Dendritic cell treated with granulocyte-macrophage colony-stimulating factor and Interleukin-4, amounts not matched to agents 40 ng/mL and 50 ng/mL, for 4 days (primary cell): ENCODE data around the gene PELI2.

Experiments
- H3K27ac Mint-ChIP-seq: one replicate; pipeline ENCODE4 v1.8.0; 2022; ENCODE audit warnings: mild to moderate bottlenecking, mixed read lengths
- H3K27me3 Mint-ChIP-seq: one replicate; pipeline ENCODE4 v1.8.0; 2022; ENCODE audit warnings: mild to moderate bottlenecking, mixed read lengths
- H3K36me3 Mint-ChIP-seq: one replicate; pipeline ENCODE4 v1.8.0; 2022; ENCODE audit warnings: low read depth, mixed read lengths
- H3K4me1 Mint-ChIP-seq: one replicate; pipeline ENCODE4 v1.8.0; 2022; ENCODE audit warnings: low read depth, mixed read lengths
- H3K4me3 Mint-ChIP-seq: one replicate; pipeline ENCODE4 v1.8.0; 2022; ENCODE audit warnings: mild to moderate bottlenecking, moderate library complexity, mixed read lengths
- H3K9me3 Mint-ChIP-seq: one replicate; pipeline ENCODE4 v1.8.0; 2022; ENCODE audit warnings: mixed read lengths
- intact Hi-C: fragments of 100-400 bp; cut with micrococcal nuclease; formaldehyde crosslinking; loops from one replicate; pipeline ENCODE4 v1.15.0; 2022

Gene PELI2

GRCh38 chr14:56102941-56103340 is 15.3 kb upstream of the PELI2 start:
- Mint-ChIP-seq H3K27me3 (no peaks in the 10 kb centered on the region), H3K9me3 (no peaks in the 10 kb centered on the region), H3K4me3 (no peak overlapping the region), H3K36me3 (no peaks in the 10 kb centered on the region), H3K4me1 (peaks cover 11% of the 10 kb centered on the region), H3K27ac (no peak overlapping the region)
- intact Hi-C loops = loop anchor here (10.0 kb wide), 1 partner anchor 248 kb away; no protein-coding TSS in a partner anchor

GRCh38 chr14:56107615-56108014 is 10.6 kb upstream of the PELI2 start:
- H3K27me3 Mint-ChIP-seq = no peaks in the 10 kb centered on the region
- peaks cover 6% of the 10 kb centered on the region for H3K4me1 Mint-ChIP-seq
- no peak overlapping the region for H3K4me3 Mint-ChIP-seq
- no peaks in the 10 kb centered on the region for H3K9me3 Mint-ChIP-seq
- intact Hi-C loops = loop anchor here (10.0 kb wide), 1 partner anchor 253 kb away; no protein-coding TSS in a partner anchor
- H3K36me3 Mint-ChIP-seq = no peaks in the 10 kb centered on the region
- no peak overlapping the region for H3K27ac Mint-ChIP-seq

DNA sequence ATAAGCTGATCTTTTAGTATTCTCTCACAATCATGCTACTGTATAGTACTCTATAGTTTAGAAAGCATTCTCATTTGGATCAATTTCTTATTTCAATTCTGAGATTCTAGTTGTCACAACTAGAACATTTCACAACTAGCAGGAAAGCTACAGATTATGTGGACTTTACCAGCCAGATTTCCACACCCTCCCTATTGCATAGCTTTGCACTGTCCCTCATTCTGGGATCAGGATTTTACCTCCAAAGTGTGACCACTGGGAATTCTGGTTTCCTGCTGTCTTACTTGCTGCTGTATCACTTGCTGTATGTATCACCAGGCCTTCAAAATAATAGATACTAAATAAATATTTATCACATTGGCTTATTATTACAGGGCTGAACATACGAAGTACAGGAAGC is 10.2 kb upstream of the PELI2 start:
- peaks cover 10% of the 10 kb centered on the region for H3K4me1 Mint-ChIP-seq
- intact Hi-C loops = loop anchor here (10.0 kb wide), 1 partner anchor 253 kb away; no protein-coding TSS in a partner anchor
- no peak overlapping the region for H3K27ac Mint-ChIP-seq
- no peaks in the 10 kb centered on the region for H3K36me3 Mint-ChIP-seq
- no peaks in the 10 kb centered on the region for H3K27me3 Mint-ChIP-seq
- H3K9me3 Mint-ChIP-seq = no peaks in the 10 kb centered on the region
- no peak overlapping the region for H3K4me3 Mint-ChIP-seq

- intact Hi-C loops = no loop called here
- H3K4me3 Mint-ChIP-seq = no peak overlapping the region
- no peaks in the 10 kb centered on the region for H3K27me3 Mint-ChIP-seq
Measured at GRCh38 chr14:56112781-56113180, 5.4 kb upstream of the PELI2 start.

GRCh38 chr14:56115334-56115870 is 2.8 kb upstream of the PELI2 start:
- H3K27ac Mint-ChIP-seq = peak overlapping the region; percentile 36
- no peaks in the 10 kb centered on the region for H3K9me3 Mint-ChIP-seq
- intact Hi-C loops = loop anchor here (5.0 kb wide), 1 partner anchor 82 kb away; no protein-coding TSS in a partner anchor
- peaks cover 6% of the 10 kb centered on the region for H3K36me3 Mint-ChIP-seq
- H3K27me3 Mint-ChIP-seq = no peaks in the 10 kb centered on the region
- peaks cover 50% of the 10 kb centered on the region for H3K4me1 Mint-ChIP-seq
- no peak overlapping the region for H3K4me3 Mint-ChIP-seq

More at GRCh38 chr14:56112781-56113180, 5.4 kb upstream of the PELI2 start:
- Mint-ChIP-seq H3K9me3 (no peaks in the 10 kb centered on the region), H3K27ac (no peak overlapping the region), H3K4me1 (peaks cover 37% of the 10 kb centered on the region), H3K36me3 (peaks cover 3% of the 10 kb centered on the region)

DNA sequence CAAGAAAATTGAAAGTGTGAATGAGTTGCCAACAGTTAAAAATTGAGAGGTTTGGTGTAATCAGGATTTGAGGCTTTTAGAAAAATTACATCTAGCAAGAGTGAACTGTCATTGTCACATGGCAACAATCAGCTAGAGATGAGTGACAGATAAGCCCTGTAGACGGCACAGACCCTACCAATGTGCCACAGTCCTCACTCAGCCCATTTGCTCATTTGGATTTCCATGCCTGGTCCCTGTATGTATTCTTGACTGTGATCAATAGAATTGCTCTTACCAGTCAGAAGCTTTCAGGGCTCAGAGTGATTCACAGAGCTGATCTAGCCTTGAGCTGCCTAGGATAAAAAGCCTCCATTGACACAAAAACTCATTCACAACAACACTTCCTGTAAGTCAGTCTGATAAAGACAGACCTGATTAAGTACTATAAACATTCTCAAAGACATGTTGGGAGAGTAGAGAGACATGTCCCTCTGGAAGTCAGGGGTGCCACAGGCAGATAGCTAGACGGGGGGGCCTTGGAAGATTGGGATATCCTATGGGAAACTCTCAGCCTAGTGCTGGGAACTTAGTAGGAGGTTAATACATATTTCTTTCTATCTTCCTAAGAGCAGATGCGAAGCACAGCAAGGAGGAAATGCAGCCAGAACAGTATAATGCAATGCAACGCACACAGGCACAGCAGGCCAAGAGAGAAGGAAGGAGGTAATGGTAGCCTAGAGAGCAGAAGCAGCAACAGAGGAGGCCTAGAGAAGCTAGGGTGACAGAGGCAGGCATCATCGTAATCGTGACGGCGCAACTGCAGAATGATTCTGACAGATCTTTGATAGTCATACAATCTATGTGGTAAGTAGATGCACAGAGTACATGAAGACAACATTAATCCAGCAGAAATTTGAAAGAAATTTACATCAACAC is 2.0 kb upstream of the PELI2 start:
- peak overlapping the region; percentile 36 for H3K27ac Mint-ChIP-seq
- intact Hi-C loops = loop anchor here (5.0 kb wide), 1 partner anchor 81 kb away; no protein-coding TSS in a partner anchor
- H3K4me3 Mint-ChIP-seq = no peak overlapping the region
- peaks cover 6% of the 10 kb centered on the region for H3K36me3 Mint-ChIP-seq
- no peaks in the 10 kb centered on the region for H3K27me3 Mint-ChIP-seq
- H3K4me1 Mint-ChIP-seq = peaks cover 58% of the 10 kb centered on the region
- H3K9me3 Mint-ChIP-seq = no peaks in the 10 kb centered on the region

- intact Hi-C loops = loop anchor here (5.0 kb wide), 1 partner anchor 79 kb away; no protein-coding TSS in a partner anchor
- H3K4me1 Mint-ChIP-seq = peaks cover 48% of the 10 kb centered on the region
- no peaks in the 10 kb centered on the region for H3K9me3 Mint-ChIP-seq
- H3K4me3 Mint-ChIP-seq = peak overlapping the region; percentile 94
- peaks cover 6% of the 10 kb centered on the region for H3K36me3 Mint-ChIP-seq
- peak overlapping the region; percentile 66 for H3K27ac Mint-ChIP-seq
- H3K27me3 Mint-ChIP-seq = no peaks in the 10 kb centered on the region
Measured at GRCh38 chr14:56118611-56119181, 485 bp downstream of the PELI2 start.

GRCh38 chr14:56119201-56119981 is 1.2 kb downstream of the PELI2 start:
- Mint-ChIP-seq H3K4me3 (peak overlapping the region; percentile 94), H3K4me1 (peaks cover 48% of the 10 kb centered on the region), H3K9me3 (no peaks in the 10 kb centered on the region), H3K36me3 (peaks cover 6% of the 10 kb centered on the region), H3K27me3 (no peaks in the 10 kb centered on the region), H3K27ac (peak overlapping the region; percentile 66)
- intact Hi-C loops = loop anchor here (5.0 kb wide), 1 partner anchor 78 kb away; no protein-coding TSS in a partner anchor

GRCh38 chr14:56120091-56120691 is 2.0 kb downstream of the PELI2 start:
- H3K4me3 Mint-ChIP-seq = peak overlapping the region; percentile 94
- intact Hi-C loops = loop anchor here (10.0 kb wide), 1 partner anchor 305 kb away; no protein-coding TSS in a partner anchor
- peaks cover 6% of the 10 kb centered on the region for H3K36me3 Mint-ChIP-seq
- H3K9me3 Mint-ChIP-seq = no peaks in the 10 kb centered on the region
- peak overlapping the region; percentile 66 for H3K27ac Mint-ChIP-seq
- peaks cover 55% of the 10 kb centered on the region for H3K4me1 Mint-ChIP-seq
- no peaks in the 10 kb centered on the region for H3K27me3 Mint-ChIP-seq

- Mint-ChIP-seq H3K9me3 (no peaks in the 10 kb centered on the region), H3K4me3 (no peak overlapping the region), H3K27ac (no peak overlapping the region), H3K4me1 (peaks cover 39% of the 10 kb centered on the region), H3K36me3 (peaks cover 6% of the 10 kb centered on the region), H3K27me3 (no peaks in the 10 kb centered on the region)
- intact Hi-C loops = loop anchor here (10.0 kb wide), 1 partner anchor 307 kb away; no protein-coding TSS in a partner anchor
Measured at GRCh38 chr14:56121816-56122215, 3.6 kb downstream of the PELI2 start.

- Mint-ChIP-seq H3K9me3 (no peaks in the 10 kb centered on the region), H3K36me3 (peaks cover 6% of the 10 kb centered on the region), H3K4me3 (no peak overlapping the region), H3K27me3 (no peaks in the 10 kb centered on the region), H3K4me1 (peaks cover 39% of the 10 kb centered on the region), H3K27ac (no peak overlapping the region)
- intact Hi-C loops = loop anchor here (10.0 kb wide), 1 partner anchor 308 kb away; no protein-coding TSS in a partner anchor
Measured at GRCh38 chr14:56122301-56122700, 4.1 kb downstream of the PELI2 start.

GRCh38 chr14:56124327-56124726 is 6.1 kb downstream of the PELI2 start:
- intact Hi-C loops = loop anchor here (10.0 kb wide), 1 partner anchor 310 kb away; no protein-coding TSS in a partner anchor
- Mint-ChIP-seq H3K4me3 (no peak overlapping the region), H3K4me1 (peaks cover 45% of the 10 kb centered on the region), H3K36me3 (no peaks in the 10 kb centered on the region), H3K9me3 (no peaks in the 10 kb centered on the region), H3K27ac (no peak overlapping the region), H3K27me3 (no peaks in the 10 kb centered on the region)
